Stimulated activated CD8-positive, alpha-beta memory T cell treated with anti-CD3 and anti-CD28 coated beads, Interleukin-12 subunit alpha, Interleukin-12 subunit beta, amount 100 ng/mL, for 24 hours (primary cell): Measurements from ENCODE around the gene RALGPS1.

Experiments
- DNase-seq: peaks from one replicate; pipeline ENCODE4 v3.0.0-alpha.2; 2020; ENCODE audit errors: extremely low read depth

The RALGPS1 gene

DNA sequence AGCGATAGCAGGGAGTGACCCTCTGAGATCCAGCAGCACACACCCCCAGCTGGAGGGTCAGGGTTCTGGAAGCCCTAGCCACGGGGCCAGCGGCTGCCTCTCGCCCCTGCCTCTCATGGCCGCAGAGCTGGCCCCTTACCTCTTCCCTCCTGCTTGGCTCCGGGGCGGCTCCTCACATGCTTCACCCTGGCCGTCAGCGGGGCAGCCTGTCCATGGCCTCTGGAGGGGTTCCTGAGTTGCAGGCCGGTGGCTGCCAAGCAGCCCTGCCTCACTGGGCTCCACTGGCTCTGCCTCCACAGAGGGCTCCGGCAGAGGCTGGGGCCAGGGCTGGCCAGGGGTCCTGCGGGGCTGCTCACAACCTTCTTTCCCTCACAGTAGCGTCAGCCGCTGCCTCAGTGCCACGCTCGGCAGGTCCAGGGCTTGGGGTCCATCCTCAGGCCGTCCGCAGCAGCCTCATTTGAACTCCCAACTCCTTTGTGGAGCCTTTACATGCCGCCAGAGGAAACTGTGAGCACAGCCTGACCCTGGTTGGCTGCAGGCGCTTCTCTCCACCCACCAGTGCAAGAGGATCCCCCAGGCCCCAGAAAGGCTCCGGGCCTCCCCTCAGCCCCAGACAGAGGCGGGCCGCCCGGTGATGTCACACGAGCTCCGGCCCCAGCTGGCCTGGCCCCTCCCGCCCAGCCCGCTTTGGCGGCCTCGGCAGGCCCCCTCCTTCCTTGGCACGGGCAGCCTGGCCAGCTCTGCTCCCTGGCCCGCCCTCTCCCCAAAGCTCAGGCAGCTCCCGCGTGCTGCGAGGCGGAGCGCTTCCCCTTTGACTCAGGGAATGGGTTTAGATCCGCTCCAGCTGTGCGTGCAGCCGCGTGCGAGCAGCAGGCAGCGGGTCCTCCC, 207.8 kb downstream of the RALGPS1 start, which contains the start of gene ANGPTL2:
ANGPTL2 (minus strand) TSS at position 460 of the 888 bp plus-strand sequence. CDS start 13,904 bp downstream, outside the sequence.
- DNase-seq: no peak

DNA sequence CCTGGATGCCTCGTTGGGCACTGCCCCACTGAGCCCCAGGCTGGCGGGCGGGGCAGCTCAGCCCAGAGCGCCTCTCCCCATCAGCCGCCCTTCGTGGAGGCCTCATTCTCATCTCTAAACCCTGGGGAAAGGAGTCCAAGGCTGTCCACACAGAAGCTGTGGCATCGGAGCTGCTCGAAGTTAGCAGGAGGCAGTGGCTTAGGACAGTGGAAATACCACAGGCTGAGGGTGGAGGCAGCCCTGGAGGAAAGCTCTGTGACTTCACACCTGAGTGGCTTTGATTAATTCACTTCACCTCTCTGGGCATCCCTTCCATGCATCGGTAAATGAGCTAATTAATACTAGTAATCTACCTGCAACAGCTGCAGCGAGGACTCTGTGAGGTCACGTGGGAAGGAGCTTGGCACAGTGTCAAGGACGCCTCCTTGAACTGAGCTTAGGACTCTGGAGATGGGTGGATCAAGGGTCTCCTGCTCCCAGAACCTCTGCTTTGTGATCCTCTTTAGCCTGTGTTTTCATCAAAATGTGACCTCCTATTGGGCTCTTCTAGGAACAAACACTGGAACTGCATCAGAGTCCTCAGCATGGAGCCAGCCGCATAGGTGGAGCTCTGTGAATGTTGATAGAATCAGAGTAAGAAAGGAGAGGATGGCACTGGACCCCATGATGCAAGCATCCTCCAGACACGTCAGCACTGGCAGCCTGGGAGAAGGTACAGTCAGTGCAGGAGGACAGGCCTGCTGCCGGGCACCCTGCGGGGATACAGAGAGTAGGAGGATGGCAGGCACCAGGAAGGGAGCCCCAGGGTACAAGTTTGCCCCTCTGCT, 208.7 kb downstream of the RALGPS1 start:
- DNase-seq: no peak

DNA sequence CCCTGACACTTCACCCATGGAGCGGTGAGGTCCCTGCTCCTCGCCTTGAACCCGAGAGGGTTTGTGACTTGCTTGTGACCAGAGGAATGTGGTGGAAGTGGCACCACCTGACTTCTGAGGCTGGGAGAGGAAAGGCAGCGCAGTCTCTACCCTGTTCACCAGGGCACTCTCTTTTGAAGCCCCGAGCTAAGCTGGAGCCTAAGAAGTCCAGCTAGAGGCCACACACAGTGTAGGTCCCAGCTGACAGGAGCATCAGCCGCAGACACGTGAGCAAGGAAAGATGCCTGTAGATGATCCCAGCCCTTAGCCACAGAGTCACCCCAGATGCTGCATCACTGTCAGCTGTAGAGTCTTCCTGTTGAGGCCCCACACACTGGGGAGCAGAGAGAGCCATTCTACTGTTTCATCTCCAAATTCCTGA, 209.5 kb downstream of the RALGPS1 start:
- no peak for DNase-seq

DNA sequence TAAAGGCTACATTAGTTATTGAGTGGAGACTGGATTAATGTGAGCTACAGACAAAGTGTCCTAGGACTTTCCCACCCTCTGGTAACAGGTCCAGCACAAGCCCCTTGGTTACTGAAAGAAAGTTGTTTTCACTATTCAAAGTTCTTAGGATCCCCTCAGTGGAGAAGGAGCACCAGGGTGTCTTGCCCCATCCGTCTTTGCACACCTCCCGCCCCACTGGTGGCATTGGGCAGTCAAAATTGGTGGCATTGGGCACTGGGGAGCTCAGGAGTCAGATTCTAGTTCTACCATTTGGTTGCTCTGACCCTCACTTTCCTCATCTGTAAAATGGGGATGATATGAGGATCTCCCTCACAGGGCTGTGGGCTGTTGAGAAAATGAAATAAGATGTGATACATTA, 210.2 kb downstream of the RALGPS1 start:
- DNase-seq: no peak

DNA sequence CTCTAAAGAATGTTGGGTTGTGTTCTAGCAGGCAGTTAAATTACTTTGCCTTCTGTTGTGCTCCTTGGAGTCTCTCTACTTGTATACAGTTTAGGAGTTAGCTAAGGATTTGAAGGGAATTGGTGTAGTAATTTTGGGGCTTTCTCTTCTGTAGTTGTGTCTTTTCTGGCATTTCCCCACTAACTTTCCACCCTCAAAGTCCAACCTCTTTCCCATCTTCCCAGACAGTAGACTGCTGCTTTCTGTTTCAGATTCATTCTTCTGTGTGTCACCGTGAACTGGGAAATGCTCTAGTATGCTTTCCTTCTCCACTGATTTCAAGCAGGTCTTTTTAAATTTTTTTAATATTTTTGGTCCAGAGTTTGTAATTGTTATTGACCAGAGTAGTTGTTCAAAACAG, 212.4 kb downstream of the RALGPS1 start:
- no peak for DNase-seq

DNA sequence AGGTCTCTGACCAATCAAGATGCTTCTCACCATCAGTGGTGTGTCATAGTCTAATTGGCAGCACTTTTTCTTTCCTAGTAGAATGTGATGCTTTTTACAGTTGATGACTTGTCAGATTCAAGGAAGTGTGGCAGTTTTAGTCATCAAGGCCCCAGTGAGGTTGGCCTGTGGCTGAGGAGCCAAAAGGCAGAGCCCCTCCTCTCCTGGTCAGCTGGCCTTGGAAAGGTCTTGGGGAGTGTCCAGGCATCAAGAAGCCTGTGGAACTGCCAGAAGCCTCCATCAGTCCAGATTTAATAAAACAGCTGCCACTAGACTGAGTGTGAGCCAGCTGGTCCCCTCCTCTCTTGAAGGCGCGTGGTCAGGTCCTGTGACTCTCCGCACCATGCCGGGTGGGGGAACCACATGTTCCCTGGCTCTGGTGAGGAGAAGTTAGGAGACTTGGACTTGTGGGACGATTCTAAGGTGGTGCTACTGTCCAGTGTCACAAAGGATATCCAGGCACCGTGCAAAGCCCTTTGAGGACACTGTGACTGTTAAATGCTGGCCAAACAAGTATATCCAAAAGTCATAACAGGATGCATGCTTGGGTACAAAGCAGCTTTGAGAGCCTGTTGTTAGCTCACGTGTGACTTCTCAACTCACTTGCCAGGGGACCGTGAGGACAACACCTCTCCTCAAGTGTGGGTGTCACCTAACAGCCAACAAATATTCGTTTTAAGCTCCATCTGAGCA, 213.9 kb downstream of the RALGPS1 start:
- no peak for DNase-seq

DNA sequence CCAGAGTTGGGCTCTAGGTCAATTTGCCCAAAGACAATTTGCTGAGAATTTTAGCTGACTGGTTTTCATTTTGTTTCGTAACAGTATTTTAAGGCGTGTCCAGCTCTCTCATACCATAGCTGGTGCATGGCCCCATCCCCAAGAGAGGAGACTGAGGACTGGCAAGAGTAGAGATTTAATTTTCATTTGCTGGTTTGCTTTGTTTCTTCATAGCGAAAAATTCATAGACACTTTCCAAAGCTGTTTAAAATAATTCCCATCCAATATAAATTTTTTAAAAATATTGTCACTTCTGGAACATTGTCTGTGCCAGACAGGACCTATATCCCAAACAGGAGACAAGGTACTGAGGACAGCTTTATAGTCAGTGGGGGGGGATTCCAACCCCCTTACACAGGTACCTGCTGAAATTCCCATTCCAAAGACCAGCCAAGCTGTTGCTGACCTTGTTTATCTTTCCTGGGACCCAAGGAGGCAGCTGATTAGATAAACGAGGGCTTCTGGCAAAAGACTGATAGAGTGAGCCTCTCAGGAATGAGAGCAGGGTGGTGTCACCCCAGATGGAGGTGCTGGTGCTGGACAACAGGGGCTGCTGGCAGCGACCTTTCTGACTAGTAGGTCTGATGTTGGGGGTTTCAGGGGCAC, 214.6 kb downstream of the RALGPS1 start:
- DNase-seq: no peak

DNA sequence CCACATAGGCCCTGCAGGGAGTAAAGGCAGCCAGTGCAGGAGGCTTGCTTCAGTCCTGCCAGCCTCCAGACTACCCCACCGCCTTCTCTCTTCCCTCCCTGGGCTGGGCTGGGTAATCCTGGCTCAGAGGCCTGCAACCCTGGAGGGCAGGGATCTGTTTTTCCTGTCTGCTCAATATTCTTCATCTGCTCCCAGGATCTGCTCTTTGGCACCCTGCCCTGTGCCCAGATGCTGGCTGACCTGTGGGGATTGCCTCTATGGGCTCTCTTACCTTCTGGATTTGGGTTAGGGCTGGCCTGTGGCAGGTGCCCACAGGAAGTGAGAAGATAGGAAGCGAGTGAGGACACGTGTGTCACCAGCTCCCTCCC, 215.1 kb downstream of the RALGPS1 start:
- no peak for DNase-seq

DNA sequence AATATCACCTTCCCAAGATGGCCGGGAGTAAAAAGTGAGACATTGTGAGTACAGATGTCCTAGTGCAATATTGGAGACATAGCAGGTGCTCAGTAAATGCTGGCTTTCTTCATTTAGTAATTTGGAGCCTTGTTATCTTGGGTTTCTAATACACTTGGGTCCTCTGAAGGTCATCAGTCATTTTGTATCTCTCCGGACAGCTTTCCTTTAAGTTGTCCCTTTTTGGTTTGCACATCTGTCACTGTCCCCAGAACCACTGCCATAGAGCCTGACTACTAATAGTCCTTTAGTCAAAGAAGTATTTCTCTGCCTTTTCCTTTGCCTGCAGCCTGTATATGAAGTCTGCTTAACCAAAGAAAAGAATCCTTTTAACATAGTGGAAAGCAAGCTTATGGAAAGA, 215.7 kb downstream of the RALGPS1 start:
- DNase-seq: no peak

DNA sequence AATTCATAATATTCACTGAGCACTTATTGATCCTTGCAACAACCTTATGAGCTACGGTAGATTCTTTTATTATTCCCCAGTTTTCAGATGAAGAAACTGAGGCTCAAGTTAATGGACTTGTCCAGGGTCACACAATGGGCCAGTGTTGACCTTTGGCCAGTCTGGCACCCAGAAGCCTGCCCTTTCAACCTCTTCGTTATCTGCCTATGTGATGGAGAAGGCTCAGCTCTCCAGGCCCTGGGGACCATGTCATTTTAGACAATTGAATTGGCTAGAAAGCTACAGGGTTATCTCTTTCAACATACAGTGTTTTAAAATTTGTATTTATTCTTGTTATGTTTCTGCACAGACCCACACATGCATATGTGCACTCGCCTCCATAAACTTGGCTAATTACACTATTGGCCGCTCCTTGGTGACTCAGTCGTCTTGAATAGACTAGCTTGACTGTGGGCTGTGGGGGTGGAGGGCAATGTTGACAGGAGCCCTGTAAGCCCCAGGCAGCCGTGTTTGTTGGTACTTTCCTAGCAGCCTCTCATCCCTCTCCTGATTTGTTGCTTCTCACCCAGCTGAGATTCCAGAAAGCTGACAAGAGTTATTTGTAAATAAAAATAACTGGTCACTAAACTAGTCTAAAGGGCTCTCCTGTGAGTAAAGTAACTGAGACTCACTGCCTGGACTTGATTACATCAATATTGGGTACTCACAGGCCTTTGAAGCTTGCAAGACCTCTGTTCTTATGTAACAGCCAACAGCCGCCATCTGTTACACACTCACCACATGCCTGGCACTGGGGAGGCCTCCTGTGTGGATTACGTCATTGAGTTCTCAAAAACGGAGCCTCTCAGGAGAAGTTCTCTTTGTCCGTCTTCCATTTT, 216.3 kb downstream of the RALGPS1 start:
- DNase-seq: no peak

DNA sequence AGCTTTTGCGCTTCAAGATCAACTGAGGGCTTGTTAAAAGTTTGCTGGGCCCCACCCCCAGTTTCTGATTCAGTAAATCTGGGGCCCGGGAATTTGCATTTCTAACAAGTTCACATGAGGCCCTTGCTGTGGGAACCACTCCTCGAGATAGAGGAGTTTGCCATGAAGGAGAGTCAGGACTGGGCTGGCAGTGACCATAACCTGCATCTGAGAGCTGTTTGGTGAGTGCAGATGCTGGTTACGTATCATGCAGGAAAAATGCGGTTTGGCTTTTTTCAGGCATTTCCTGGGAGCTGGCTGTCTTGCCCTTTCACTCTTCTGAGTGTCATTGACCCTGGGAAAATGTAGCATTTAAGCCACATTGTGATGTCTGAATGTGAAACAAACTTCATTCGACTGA, 217.3 kb downstream of the RALGPS1 start:
- no peak for DNase-seq

DNA sequence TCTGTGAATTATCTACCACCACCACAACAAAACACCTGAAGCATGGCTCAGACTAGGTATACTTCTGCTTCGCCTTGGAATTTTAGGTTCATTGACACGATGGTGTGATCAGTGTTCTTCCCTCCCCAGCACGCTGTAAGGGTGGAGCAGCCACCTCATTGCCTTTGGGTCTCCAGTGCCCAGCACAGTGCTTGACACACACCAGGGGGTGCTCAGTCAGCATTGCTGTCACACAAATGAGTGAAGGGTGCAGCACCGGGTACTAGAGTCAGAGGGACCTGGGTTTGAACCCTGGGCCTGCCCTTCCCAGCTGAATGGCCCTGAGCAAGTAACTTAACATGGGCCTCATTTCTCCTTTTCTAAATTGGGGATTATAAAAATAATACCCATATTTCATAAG, 217.8 kb downstream of the RALGPS1 start:
- DNase-seq: no peak

DNA sequence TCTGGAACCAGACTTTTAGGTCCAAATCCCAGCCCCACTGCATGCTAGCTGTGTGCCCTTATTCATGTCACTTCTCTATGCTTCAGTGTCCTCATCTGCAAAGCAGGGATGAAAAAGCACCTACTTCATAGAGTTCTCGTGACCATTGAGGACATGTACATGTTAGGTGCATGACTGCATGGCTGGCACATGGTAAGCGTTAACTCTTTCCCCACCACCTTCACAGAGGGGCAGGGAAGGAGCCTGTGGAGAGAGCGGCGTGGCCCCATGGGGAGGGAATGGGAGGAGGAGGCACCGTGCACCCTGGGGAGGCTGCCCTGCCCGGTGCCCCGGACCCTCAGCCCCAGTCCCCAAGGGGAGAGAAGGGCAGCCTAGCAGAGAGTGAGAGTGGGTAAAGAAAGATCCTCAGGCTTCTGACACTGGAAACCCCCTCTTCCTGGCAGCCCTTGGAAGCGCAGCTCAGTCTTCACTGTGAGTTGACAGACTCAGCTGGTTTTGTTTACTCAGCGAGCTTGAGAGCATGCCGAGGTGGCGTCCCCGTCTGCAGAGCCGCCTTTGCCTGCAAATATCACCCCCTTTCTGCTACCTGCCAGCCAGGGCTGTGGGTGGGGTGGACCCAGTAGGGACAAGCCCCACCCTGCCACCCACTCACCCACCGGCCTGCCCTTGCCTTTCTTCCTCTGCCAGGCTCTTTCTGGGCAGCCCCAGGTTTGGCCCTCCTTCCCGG, 218.5 kb downstream of the RALGPS1 start:
- no peak for DNase-seq

DNA sequence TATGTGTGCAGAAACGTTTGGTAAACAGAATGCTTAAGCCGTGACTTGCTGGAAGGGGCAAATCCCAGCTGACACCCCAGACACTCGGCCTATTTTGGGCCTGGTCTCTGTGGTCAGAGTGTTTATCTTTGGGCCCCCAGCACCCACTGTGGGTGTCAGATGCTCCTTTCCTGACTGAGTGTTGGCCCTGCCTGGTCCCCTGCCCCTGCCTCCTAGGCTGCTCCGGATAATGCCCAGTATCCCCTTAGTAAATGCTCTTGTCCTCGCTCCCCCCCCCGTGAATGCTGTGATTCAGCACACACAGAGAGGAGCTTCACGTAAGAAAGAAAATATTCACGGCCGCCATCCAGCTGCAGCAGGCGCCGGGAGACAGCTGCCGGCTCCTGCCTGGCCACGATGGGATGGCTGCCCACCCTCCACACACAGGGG, 219.2 kb downstream of the RALGPS1 start:
- DNase-seq: no peak

DNA sequence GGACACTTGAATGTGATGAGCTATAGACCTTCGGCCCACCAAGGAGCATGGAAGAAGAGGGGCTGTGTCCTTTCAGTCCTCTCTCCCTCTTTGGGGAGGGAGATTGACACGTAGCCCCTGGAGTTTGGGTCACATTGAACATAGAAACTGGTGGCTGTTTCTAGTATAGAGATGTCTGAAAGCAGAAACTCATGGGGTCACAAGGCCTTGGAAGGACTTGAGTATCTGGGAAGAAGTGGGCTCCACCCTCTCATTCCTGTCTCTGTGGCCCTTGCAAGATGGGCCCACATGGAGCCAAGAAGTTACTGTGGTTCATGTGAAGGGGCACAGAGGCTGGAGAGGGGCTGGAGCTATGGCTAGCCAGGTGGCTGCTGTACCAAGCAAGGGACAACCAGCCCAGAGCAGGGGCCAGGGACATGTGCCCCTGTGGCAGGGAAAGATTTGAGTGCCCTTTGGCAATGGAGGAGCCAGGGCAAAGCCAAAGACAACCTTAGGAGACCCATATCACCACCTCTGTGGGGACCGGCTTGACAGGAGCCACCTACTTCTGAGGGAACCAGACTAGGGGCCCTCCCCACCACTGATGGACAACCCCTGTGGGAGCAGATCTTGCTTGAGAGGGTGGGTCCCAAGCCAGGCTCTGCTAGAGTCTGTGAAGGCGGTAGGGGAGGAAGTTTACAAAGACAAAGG, 220.6 kb downstream of the RALGPS1 start:
- no peak for DNase-seq

DNA sequence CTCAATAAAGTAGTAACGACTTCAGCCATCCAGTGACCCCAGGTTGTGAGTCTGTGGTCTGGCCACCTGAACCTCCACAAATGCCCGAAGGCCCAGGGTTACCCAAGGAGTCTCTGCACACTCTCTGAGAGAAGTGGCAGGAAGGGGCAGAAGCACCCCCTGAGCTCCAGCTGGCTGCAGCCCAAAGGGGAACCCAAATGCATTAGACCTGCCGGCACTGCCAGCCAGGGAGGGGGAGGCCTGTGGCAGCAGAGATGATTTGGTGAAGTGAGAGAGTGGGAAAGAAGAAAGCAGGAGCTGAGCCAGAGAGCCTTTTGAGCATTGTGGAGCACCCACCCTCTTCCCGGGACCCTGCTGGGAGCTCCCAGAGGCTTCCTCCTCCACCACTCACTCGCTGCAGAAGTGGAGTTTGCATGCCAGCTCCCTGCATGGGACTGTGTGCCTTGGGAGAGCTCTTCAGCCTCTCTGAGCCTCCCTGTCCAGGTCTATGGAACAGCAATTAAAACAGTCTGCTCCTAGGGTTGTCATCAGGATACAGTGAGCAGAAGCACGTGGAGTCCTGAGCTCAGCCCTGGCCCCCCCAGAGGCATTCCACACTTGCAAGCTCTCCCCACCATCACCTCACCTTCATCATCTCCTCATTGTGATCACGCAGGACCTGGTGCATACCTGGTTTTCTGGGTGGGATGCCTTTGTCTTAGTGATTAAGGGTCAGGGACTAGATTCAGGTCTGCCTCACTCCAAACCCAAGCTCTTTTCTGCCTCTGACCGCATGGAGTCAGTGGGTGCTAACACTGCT, 221.7 kb downstream of the RALGPS1 start:
- no peak for DNase-seq

DNA sequence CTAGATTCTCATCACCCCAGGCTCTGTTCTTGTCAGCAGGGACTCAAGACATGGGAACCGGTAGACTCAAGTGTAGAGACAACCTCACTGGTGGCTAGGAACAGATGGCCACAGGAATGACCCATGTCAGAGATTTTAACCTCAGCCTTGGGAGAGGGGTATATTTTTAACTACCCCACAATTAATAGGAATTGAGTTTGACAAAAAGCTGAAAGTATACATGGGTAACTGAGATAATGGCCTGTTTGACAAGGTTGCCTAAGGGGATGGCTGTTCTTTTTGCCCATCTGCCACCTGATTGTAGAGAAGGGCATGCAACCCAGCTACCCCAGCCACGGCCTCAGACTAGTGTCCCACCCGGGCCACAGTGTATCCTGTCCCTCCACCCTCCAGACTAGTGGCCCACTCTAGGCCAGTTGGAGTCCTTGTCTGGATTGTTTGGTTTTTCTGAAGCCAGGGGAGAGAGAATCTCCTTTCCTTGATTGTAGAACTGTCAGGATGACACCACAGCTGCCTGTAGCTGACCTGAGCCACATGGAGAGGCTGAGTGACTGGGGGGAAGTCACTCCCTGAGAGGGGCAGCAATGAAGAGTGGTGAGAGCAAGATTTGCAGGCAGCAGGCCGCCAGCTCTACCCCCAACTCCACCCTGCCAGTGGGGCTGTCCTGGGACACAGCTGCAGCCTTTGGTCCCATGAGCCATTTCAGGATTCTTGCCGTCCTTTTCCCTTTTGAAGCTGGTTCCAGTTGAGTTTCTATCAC, 222.5 kb downstream of the RALGPS1 start:
- DNase-seq: no peak
